HG03280 (cell line): ENCODE data around the gene MERTK.
"Not testable (repeated sequence)": the region's sequence is repeated elsewhere in the genome, so short reads cannot be mapped to it uniquely, and the experiment has no call there.

Experiments
- ATAC-seq: cut with Tn5 transposase; IDR thresholded peaks from one replicate; pipeline ENCODE4 v1.9.1; 2021; ENCODE audit warnings: mild to moderate bottlenecking, moderate library complexity; ENCODE audit not compliant: unreplicated experiment

The MERTK gene

DNA sequence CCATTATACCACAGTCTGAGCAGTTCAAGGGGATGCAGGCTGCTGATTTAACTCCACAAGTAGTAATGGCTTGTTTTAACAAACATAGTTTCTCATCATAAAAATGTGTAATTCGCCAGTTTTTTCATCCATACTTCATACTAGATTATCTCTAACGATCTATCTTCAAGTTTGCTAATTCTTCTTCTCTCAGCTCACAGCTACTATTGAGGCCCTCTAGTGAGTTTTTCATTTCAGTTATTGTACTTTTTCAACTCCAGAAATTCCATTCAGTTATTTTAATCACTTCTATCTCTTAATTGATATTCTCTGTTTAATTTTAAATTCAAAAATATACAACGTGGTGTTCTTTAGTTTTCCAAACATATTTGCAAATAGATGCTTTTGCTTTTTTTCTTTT lies 136.5 kb downstream of the MERTK start:
- no peak for ATAC-seq

- ATAC-seq: no peak
These were observed 137.4 kb downstream of the MERTK start for GRCh38 chr2:112035786-112036185.

GRCh38 chr2:112039556-112039955 lies 141.1 kb downstream of the MERTK start:
- not testable (repeated sequence) for ATAC-seq

- ATAC-seq: not testable (repeated sequence)
These were observed 141.7 kb downstream of the MERTK start for GRCh38 chr2:112040066-112040465.

DNA sequence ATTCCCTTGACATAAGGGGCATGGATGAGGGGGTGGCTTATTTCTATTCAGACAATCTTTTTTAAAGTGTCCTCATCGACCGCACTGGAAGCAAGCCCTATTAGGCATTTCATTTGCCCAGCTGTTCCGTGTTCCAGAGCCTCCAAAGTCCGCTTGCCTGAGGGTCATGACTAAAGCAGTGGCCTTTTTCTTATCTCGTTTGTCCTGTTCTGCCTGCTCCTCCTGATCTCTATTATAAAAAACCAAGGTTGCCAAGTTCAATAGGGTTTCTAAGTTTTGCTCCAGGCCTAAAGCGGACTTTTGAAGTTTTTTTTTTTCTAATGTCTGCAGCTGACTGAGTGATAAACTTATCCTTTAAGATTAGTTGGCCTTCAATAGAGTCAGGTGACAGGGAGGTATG lies 143.1 kb downstream of the MERTK start:
- ATAC-seq: not testable (repeated sequence)

DNA sequence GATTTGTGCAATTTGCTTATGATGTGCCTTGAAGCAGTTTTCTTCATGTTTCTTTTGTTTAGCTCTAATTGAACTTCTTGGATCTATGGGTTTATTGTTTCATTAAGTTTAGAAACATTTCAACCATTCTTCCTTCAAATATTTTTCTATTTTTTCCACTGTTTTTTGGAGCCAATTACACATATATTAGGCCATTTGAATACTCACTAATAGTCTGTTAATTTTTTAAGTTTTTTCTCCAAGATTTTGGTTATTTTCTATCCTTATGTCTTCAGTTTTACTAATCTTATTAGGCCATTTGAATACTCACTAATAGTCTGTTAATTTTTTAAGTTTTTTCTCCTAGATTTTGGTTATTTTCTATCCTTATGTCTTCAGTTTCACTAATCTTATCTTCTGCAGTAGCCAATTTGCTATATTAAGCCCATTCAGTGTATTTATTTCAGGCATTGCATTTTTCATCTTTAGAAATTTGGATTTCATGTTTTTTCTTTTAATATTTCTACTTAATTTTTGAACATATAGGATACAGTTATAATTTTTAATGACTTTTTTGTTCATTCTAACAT lies 147.1 kb downstream of the MERTK start:
- no peak for ATAC-seq

GRCh38 chr2:112046231-112046630 lies 147.8 kb downstream of the MERTK start:
- ATAC-seq: no peak

DNA sequence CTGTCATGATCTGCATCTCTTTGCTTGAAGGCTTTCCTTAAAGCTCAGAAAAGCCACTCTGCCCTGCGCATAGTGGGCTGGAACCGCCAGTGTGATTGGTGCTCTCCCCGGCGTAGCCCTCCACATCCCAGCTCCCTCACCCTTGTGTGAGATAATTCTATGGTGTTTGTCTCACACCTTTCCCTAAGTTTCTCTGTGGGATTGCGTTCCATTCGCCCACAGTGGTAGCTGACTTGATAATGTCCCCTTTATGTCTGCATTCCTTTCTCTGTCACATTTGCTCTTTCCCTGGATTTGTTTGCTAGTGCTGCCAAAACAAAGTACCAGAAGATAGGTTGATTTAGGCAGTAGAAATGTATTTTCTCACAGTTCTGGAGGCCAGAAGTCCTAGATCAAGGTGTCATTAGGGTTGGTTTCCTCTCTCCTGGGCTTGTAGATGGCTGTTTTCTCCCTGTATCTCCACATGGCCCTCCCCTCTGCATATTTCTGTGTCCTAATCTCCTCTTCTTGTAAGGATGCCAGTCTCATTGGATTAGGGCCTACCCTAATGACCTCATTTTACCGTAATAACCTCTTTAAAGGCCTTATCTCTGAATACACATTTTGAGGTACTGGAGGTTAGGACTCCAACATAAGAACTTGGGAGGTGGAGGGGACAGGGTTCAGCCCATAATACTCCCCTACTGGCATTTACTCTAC lies 149.3 kb downstream of the MERTK start:
- ATAC-seq: no peak

- no peak for ATAC-seq
These were observed 149.8 kb downstream of the MERTK start for GRCh38 chr2:112048236-112048592.

- ATAC-seq: no peak
These were observed 150.5 kb downstream of the MERTK start for GRCh38 chr2:112048887-112049286.

DNA sequence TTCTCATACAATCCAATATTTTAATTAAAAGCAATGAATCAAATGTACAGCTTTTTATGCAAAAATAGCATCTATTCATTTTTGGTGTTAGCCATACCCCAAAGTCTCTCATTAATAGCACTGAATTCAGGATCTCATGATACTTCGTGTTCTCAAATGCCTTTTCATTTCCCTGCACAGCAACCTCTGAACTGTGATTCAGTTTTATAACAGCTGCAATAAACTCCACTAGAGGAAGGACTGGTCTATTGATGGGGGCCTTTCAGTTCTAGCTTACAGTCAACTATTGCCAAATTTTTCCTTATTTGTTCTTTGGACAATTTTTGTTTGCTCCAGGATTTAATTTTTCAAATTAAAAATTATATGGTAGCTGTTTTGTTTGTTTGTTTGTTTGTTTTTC lies 151.9 kb downstream of the MERTK start:
- ATAC-seq: no peak

GRCh38 chr2:112053917-112054846 lies 155.8 kb downstream of the MERTK start:
- ATAC-seq: peak; percentile 59

- ATAC-seq: peak; percentile 62
These were observed 156.7 kb downstream of the MERTK start, which contains the start of gene TMEM87B for GRCh38 chr2:112054847-112055729. TSS of gene TMEM87B (plus strand) at chr2:112055269. CDS start at chr2:112055592, 323 bp downstream.

DNA sequence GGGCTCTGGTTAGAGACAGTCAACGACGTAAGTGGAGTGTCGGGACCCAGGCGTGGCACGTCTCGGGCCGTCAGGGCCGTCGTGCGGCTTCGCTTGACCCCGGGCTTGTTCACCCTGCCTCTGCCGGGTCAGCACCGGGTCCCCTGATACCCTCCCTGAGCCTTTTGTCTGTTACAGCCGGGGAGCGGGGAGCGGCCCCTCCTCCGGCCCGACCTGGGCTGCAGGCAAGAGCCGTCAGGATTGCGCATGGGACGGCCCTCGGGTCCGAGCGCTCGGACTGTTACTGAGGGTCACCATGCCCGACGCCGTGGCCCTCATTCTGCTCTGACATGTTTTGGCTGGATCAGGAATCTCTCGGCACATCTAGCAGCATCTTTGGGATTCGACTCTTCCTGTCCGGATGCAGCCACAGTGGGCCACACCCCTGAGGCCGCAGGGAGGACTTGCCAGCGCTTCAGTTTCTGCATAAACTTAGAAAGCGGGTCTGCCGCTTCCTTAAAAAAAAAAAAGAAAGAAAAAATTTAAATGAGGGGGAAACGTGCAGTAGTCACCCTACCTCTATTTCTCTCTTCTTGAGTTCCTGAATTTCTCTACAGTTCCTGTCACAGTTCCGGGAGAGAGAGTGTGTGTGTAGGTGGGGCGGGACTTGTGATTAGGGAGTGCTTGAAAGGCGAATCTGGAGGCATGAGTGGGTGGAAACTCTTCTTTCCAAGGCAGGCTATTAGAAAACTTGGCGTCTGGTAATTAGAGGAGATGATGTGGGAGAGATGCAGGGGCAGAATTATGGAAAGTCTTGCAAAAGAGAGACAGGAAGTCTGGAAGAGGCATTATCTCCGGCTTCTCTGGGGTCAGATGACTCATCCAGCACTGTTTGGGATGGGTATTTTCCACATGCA lies 157.6 kb downstream of the MERTK start:
- no peak for ATAC-seq

- ATAC-seq: no peak
These were observed 158.2 kb downstream of the MERTK start for GRCh38 chr2:112056626-112056987.

- ATAC-seq: no peak
These were observed 161.3 kb downstream of the MERTK start for GRCh38 chr2:112059671-112060070.

DNA sequence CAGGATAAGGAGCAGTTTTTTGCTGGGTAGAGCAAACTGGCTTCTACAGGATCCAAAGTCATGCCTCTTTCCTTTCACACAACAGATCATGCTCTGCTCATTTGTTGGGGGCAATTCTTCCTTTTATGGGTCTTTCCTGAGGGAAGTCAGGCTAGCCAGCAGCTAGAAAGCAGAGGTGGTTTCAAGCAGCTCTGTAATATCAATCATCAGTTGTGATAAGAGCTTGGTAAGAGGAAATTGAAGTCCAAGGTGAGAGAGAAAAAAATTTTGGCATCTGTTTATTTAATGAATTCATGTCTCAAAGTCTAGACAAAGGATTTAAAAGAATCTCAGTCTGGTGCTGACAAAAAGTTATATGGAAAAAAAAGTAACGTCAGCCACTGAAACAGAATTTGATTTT lies 162.9 kb downstream of the MERTK start:
- ATAC-seq: no peak

DNA sequence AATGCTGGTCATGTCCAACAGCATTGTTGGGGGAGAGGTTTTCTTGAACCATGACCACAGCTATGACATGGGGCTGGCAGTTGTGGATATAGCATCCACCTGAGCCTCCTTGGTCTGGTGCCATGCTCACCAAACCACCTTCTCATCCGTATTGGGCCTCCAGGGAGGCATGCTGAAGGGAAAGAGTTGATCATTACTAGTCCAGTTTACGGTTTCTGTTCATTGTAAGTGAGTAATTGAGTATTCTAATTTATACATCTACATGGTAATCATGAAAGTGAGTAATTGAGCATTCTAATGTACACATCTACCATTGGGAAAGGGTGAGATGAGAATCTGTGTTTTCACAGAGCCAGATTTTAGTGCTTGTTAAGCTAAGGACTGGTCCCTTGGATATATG lies 163.4 kb downstream of the MERTK start:
- no peak for ATAC-seq

DNA sequence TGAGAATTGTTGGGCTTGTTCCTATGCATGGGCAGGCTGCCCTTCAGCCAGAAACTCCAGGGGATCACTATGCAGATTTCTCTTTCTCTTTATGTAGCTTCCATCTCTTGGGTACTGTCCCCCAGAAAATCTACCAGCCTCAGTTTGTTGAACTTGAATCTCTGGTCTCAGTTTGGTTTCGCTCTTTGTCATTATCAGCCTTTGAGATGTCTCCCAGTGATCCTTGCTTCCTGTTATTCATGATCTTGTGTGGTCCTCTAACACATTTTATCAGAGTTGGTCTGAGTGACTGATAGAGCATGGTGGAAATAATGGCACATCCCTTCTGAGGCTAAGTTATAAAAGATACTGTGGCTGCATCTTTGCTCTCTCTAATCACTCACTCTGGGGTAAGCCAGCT lies 164.5 kb downstream of the MERTK start:
- ATAC-seq: no peak

GRCh38 chr2:112065486-112065885 lies 167.1 kb downstream of the MERTK start:
- no peak for ATAC-seq
